H1 (cell line): Measurements from ENCODE around the gene SSBP3. TPM values are rescaled to one million over a fixed set of nuclear protein-coding genes. Genes with fewer than 3 reads are reported as not detected.

ENCODE experiments used
- CTCF ChIA-PET: fragments of 300-600 bp; sonication (Branson Sonifier 250); formaldehyde crosslinking; loops from one replicate; lab custom pipeline; 2021; ENCODE audit not compliant: partially characterized antibody; lab: Charles Lee
- POLR2A ChIA-PET: fragments of 300-600 bp; sonication (Branson Sonifier 250); formaldehyde crosslinking; loops from one replicate; lab custom pipeline; 2021; ENCODE audit warnings: inconsistent platforms; ENCODE audit not compliant: partially characterized antibody; lab: Charles Lee
- DNase-seq, 2 experiments: peaks; one replicate each; pipeline versions ENCODE4 v3.0.0 to v3.0.0-alpha.2; 2010 to 2022; ENCODE audit warnings: low spot score in 2 of 2, low read depth in 1 of 2, mixed read lengths in 1 of 2
- FAIRE-seq: peaks from 2 replicates; lab custom pipeline; 2011; peaks lifted over from hg19 to GRCh38; lab: Jason Lieb, UNC
- H2AFZ ChIP-seq: 2 replicates; pipeline ENCODE4 v1.8.1; 2012; ENCODE audit warnings: low read length, inconsistent platforms
- H2AK5ac ChIP-seq: 2 replicates; pipeline ENCODE4 v1.6.1; 2013; ENCODE audit warnings: low read depth, low read length
- H2BK120ac ChIP-seq: replicated peaks from 2 replicates; pipeline ENCODE3; 2013; ENCODE audit warnings: low read depth, low read length, inconsistent platforms
- H2BK12ac ChIP-seq: 2 replicates; pipeline ENCODE4 v1.6.1; 2013; ENCODE audit warnings: low read depth, low read length
- H2BK15ac ChIP-seq: 2 replicates; pipeline ENCODE4 v1.6.1; 2013; ENCODE audit warnings: low read length
- H2BK20ac ChIP-seq: 2 replicates; pipeline ENCODE4 v1.6.1; 2013; ENCODE audit warnings: low read length
- H2BK5ac ChIP-seq: 2 replicates; pipeline ENCODE4 v1.6.1; 2013; ENCODE audit warnings: low read depth, low read length
- H3K14ac ChIP-seq: 2 replicates; pipeline ENCODE4 v1.6.1; 2013; ENCODE audit warnings: inconsistent platforms; ENCODE audit not compliant: insufficient read length
- H3K18ac ChIP-seq: 2 replicates; pipeline ENCODE4 v1.6.1; 2013; ENCODE audit warnings: low read length; ENCODE audit errors: extremely low read depth
- H3K23ac ChIP-seq: 2 replicates; pipeline ENCODE4 v1.6.1; 2013; ENCODE audit warnings: inconsistent platforms; ENCODE audit not compliant: insufficient read length
- H3K23me2 ChIP-seq: 2 replicates; pipeline ENCODE4 v1.6.1; 2013; ENCODE audit warnings: low read depth, low read length
- H3K27ac ChIP-seq: 2 replicates; pipeline ENCODE4 v1.6.1; 2011; ENCODE audit warnings: low read depth, low read length, inconsistent platforms
- H3K27me3 ChIP-seq, 4 experiments: replicated peaks in 1 of 4; 1 replicate in 1 of 4; 2 replicates in 3 of 4; pipeline versions ENCODE4 v1.6.1 to v1.8.1; 2011 to 2013; ENCODE audit warnings: low read length in 3 of 4, mild to moderate bottlenecking in 3 of 4, inconsistent platforms in 2 of 4, mixed read lengths in 2 of 4, moderate library complexity in 1 of 4; ENCODE audit not compliant: control insufficient read depth in 3 of 4, insufficient read depth in 3 of 4; ENCODE audit errors: extremely low read depth in 1 of 4
- H3K36me3 ChIP-seq, 4 experiments: 2 replicates each; pipeline versions ENCODE4 v1.6.1 to v1.8.1; 2011 to 2013; ENCODE audit warnings: mild to moderate bottlenecking in 4 of 4, low read length in 3 of 4, moderate library complexity in 2 of 4, control low read depth in 1 of 4, inconsistent platforms in 1 of 4; ENCODE audit not compliant: insufficient read depth in 4 of 4, control insufficient read depth in 2 of 4
- H3K4ac ChIP-seq: replicated peaks from 2 replicates; pipeline ENCODE3; 2013; ENCODE audit warnings: low read length, low read depth, mixed read lengths, inconsistent platforms; ENCODE audit not compliant: insufficient read length
- H3K4me1 ChIP-seq, 4 experiments: replicated peaks in 1 of 4; 1 replicate in 1 of 4; 2 replicates in 3 of 4; pipeline versions ENCODE4 v1.6.1 to v1.8.1; 2011 to 2013; ENCODE audit warnings: low read length in 3 of 4, inconsistent platforms in 2 of 4, mixed read lengths in 1 of 4; ENCODE audit not compliant: insufficient read depth in 4 of 4, control insufficient read depth in 3 of 4
- H3K4me2 ChIP-seq, 2 experiments: 2 replicates each; pipeline versions ENCODE4 v1.6.1 to v1.8.1; 2011 to 2013; ENCODE audit warnings: low read depth in 2 of 2, low read length in 2 of 2, control low read depth in 1 of 2, inconsistent platforms in 1 of 2, mild to moderate bottlenecking in 1 of 2; ENCODE audit not compliant: insufficient read depth in 1 of 2
- H3K4me3 ChIP-seq, 4 experiments: fragments of 200-600, 300-600 bp in 1 of 4; sonication (generic), shearing (Covaris generic), sonication (Bioruptor Twin) in 1 of 4; 2 replicates each; pipeline versions ENCODE4 v1.5.1 to v1.8.1; 2011 to 2016; ENCODE audit warnings: low read length in 4 of 4, low read depth in 3 of 4, control low read depth in 2 of 4, inconsistent platforms in 2 of 4, mild to moderate bottlenecking in 2 of 4, mixed read lengths in 1 of 4, moderate library complexity in 1 of 4; ENCODE audit not compliant: insufficient read depth in 2 of 4; ENCODE audit errors: extremely low read depth in 1 of 4
- H3K56ac ChIP-seq: replicated peaks from 2 replicates; pipeline ENCODE3; 2013; ENCODE audit warnings: low read depth, mild to moderate bottlenecking, mixed read lengths, low read length, inconsistent platforms; ENCODE audit not compliant: insufficient read length
- H3K79me1 ChIP-seq: 2 replicates; pipeline ENCODE4 v1.6.1; 2013; ENCODE audit warnings: low read depth, low read length, control low read depth
- H3K79me2 ChIP-seq, 2 experiments: 2 replicates each; pipeline versions ENCODE4 v1.6.1 to v1.8.1; 2012 to 2013; ENCODE audit warnings: low read length in 2 of 2, mild to moderate bottlenecking in 2 of 2, inconsistent platforms in 1 of 2; ENCODE audit not compliant: insufficient read depth in 2 of 2, control insufficient read depth in 1 of 2
- H3K9ac ChIP-seq, 4 experiments: replicated peaks in 1 of 4; 1 replicate in 1 of 4; 2 replicates in 3 of 4; pipeline versions ENCODE4 v1.6.1 to v1.8.1; 2011 to 2013; ENCODE audit warnings: low read depth in 3 of 4, low read length in 3 of 4, control low read depth in 2 of 4, mild to moderate bottlenecking in 2 of 4, moderate library complexity in 2 of 4, inconsistent platforms in 1 of 4; ENCODE audit errors: extremely low read depth in 1 of 4
- H3K9me3 ChIP-seq, 2 experiments: 2 replicates each; pipeline versions ENCODE4 v1.6.1 to v1.8.1; 2012 to 2013; ENCODE audit warnings: mild to moderate bottlenecking in 2 of 2, moderate library complexity in 2 of 2, control low read depth in 1 of 2, inconsistent platforms in 1 of 2, low read depth in 1 of 2, low read length in 1 of 2, mixed read lengths in 1 of 2; ENCODE audit not compliant: insufficient read depth in 2 of 2
- H4K20me1 ChIP-seq, 2 experiments: replicated peaks in 1 of 2; 2 replicates each; pipeline versions ENCODE3 to v1.8.1; 2011 to 2013; ENCODE audit warnings: inconsistent platforms in 2 of 2, low read length in 2 of 2, mild to moderate bottlenecking in 1 of 2; ENCODE audit not compliant: insufficient read depth in 2 of 2, control insufficient read depth in 1 of 2
- H4K5ac ChIP-seq: 2 replicates; pipeline ENCODE4 v1.6.1; 2013; ENCODE audit warnings: low read length, low read depth, mixed read lengths, inconsistent platforms; ENCODE audit not compliant: insufficient read length
- H4K8ac ChIP-seq: 2 replicates; pipeline ENCODE4 v1.8.0; 2013; ENCODE audit warnings: mild to moderate bottlenecking, moderate library complexity, low read length, inconsistent platforms; ENCODE audit not compliant: insufficient read depth; ENCODE audit errors: extremely low read depth
- H4K91ac ChIP-seq: replicated peaks from 2 replicates; pipeline ENCODE3; 2013; ENCODE audit warnings: low read length, mixed read lengths, inconsistent platforms; ENCODE audit not compliant: insufficient read length
- PHF8 ChIP-seq: fragments of 200-600 bp; sonication (generic); conservative IDR thresholded peaks from 2 replicates; pipeline ENCODE4 v1.7.1; 2012; ENCODE audit warnings: low read depth, mild to moderate bottlenecking, inconsistent platforms, low read length, moderate library complexity
- WGBS, 2 experiments: shearing (Covaris generic) in 1 of 2; methylation state at CpG; one replicate each; pipeline versions ENCODE4 v1.1.6 to v1.1.7; 2013 to 2015; ENCODE audit warnings: low lambda C conversion rate in 2 of 2, mixed read lengths in 2 of 2, inconsistent platforms in 1 of 2, low coverage in 1 of 2, missing lambda C conversion rate in 1 of 2; ENCODE audit not compliant: insufficient replicate concordance in 2 of 2, insufficient coverage in 1 of 2, insufficient read length in 1 of 2; ENCODE audit errors: extremely low coverage in 1 of 2, missing lambda C conversion rate in 1 of 2; 5-methylcytosine and 5-hydroxymethylcytosine counted together
- polyA plus RNA-seq, 7 experiments: library from polyadenylated mRNA; depleted of rRNA in 3 of 7; stranded (reverse) in 5 of 7; unstranded in 2 of 7; fragments of >200 nt in 5 of 7; fragments of 200-250 nt in 2 of 7; gene quantifications; 1 replicate in 5 of 7; 2 replicates in 1 of 7; 4 replicates in 1 of 7; pipeline versions ENCODE4 v1.2.1 to v1.2.3, GENCODE V29; 2011 to 2013; ENCODE audit warnings: missing spikeins in 2 of 7, mixed read lengths in 2 of 7
- total RNA-seq: library from RNA; stranded (reverse); fragmentation: NEBNext Ultra II Directional; extraction: Animal tissue kit (Norgen Biotek cat#: 25700); gene quantifications from 2 replicates; pipeline ENCODE4 v1.2.1, GENCODE V29; 2021

SSBP3 gene
- total and polyA plus RNA-seq, 2 of the 8 experiments (the other 6 are each of a cell fraction or from before 2014, with no cell fraction given) = 99.7 to 133 TPM

GRCh38 chr1:54375298-54375697, 30.9 kb downstream of the SSBP3 start:
- Histone ChIP-seq H3K18ac (peak overlapping the region; percentile 17), H3K4me3 (no peak overlapping the region), H3K4me1 (peaks cover 42 to 70% (median 56%) of the 10 kb centered on the region in 4 experiments), H3K56ac (no peak overlapping the region), H3K79me2 (peaks cover 27 to 93% of the 10 kb centered on the region in 2 experiments), H3K9me3 (no peaks in the 10 kb centered on the region), H2BK12ac (no peak overlapping the region; the same call in 1 of the 2 replicates), H3K79me1 (peaks cover 38% of the 10 kb centered on the region), H2AK5ac (no peak overlapping the region), H2BK15ac (no peak overlapping the region), H3K4me2 (peak overlapping the region; percentile 53 to 57; a peak in 2 of 4 replicates), H4K8ac (no peak overlapping the region), H2BK5ac (peak overlapping the region; percentile 72; the same call in 1 of the 2 replicates), H2BK20ac (no peak overlapping the region), H4K5ac (no peak overlapping the region), H4K91ac (peak overlapping the region; percentile 20), H3K23ac (no peak overlapping the region), H3K14ac (no peak overlapping the region), H3K4ac (no peak overlapping the region), H3K27me3 (no peaks in the 10 kb centered on the region), H3K23me2 (0 out of 2 replicates have a peak, but pooled peaks cover 6% of the 10 kb centered on the region), H2AFZ (no peak overlapping the region), H3K27ac (0 out of 2 replicates have a peak overlapping the region, but pooled peaks have one; percentile 6), H2BK120ac (no peak overlapping the region), H3K9ac (no peak overlapping the region), H4K20me1 (peaks cover 9 to 33% of the 10 kb centered on the region in 2 experiments), H3K36me3 (peaks cover 0 to 4% (median under 1%) of the 10 kb centered on the region in 4 experiments; a peak in 2 of 8 replicates)
- 72% methylated on average over 3 of the region's 3 CpGs; no CpG with 5 or more reads in 1 of the 2 experiments for WGBS, 2 experiments
- POLR2A ChIA-PET = interaction anchor here (1.0 to 1.5 kb wide), 4 partner anchors 10 to 49 kb away, joined by 3 to 4 read pairs (median 4); no protein-coding TSS in a partner anchor
- no peak for DNase-seq
- FAIRE-seq = no peak
- CTCF ChIA-PET = interaction anchor here (0.7 to 1.3 kb wide), 4 partner anchors 8 to 87 kb away, joined by 3 to 5 read pairs (median 4); no protein-coding TSS in a partner anchor
- no peak for TF ChIP-seq PHF8
